KMS-11 (cell line): ENCODE results near the gene PGM2.

Experiments
- H2AFZ ChIP-seq: fragments of 200-600 bp; sonication (generic); 2 replicates; pipeline ENCODE4 v1.6.1; 2016; ENCODE audit warnings: antibody characterized with exemption, mixed run types, low read depth
- H3K27ac ChIP-seq: fragments of 200-600 bp; sonication (generic); 2 replicates; pipeline ENCODE4 v1.6.1; 2016; ENCODE audit warnings: mild to moderate bottlenecking, mixed run types
- H3K27me3 ChIP-seq: fragments of 200-600 bp; sonication (generic); 2 replicates; pipeline ENCODE4 v1.6.1; 2017; ENCODE audit warnings: mild to moderate bottlenecking, low read depth, mixed run types, moderate library complexity; ENCODE audit not compliant: insufficient read depth
- H3K36me3 ChIP-seq: fragments of 200-600 bp; sonication (generic); 2 replicates; pipeline ENCODE4 v1.6.1; 2017; ENCODE audit warnings: mild to moderate bottlenecking, mixed run types; ENCODE audit not compliant: insufficient read depth
- H3K4me1 ChIP-seq: fragments of 200-600 bp; sonication (generic); 2 replicates; pipeline ENCODE4 v1.6.1; 2016; ENCODE audit warnings: mild to moderate bottlenecking, low read depth, mixed run types; ENCODE audit not compliant: poor library complexity, severe bottlenecking
- H3K4me2 ChIP-seq: fragments of 200-600 bp; sonication (generic); 2 replicates; pipeline ENCODE4 v1.7.0; 2016; ENCODE audit warnings: mild to moderate bottlenecking, mixed run types
- H3K4me3 ChIP-seq: fragments of 200-600 bp; sonication (generic); IDR thresholded peaks from 2 replicates; pipeline ENCODE4 v1.6.1; 2017; ENCODE audit warnings: low read depth, low read length, mixed read lengths; ENCODE audit not compliant: insufficient read depth
- H3K79me2 ChIP-seq: fragments of 200-600 bp; sonication (generic); 2 replicates; pipeline ENCODE4 v1.6.1; 2016; ENCODE audit warnings: low read depth, mixed run types; ENCODE audit not compliant: insufficient read depth
- H3K9ac ChIP-seq: fragments of 200-600 bp; sonication (generic); 2 replicates; pipeline ENCODE4 v1.6.1; 2016; ENCODE audit warnings: mild to moderate bottlenecking, mixed run types
- H4K20me1 ChIP-seq: fragments of 200-600 bp; sonication (generic); 2 replicates; pipeline ENCODE4 v1.6.1; 2016; ENCODE audit warnings: mild to moderate bottlenecking, mixed run types; ENCODE audit not compliant: insufficient read depth
- TF ChIP-seq, protein P1 (sequence below): fragments of 200-600 bp; sonication (generic); conservative IDR thresholded peaks from 2 replicates; pipeline ENCODE4 v1.6.1; 2017; ENCODE audit warnings: low read depth, mild to moderate bottlenecking, antibody characterized with exemption, low read length, moderate library complexity, mixed read lengths

PGM2 gene

DNA sequence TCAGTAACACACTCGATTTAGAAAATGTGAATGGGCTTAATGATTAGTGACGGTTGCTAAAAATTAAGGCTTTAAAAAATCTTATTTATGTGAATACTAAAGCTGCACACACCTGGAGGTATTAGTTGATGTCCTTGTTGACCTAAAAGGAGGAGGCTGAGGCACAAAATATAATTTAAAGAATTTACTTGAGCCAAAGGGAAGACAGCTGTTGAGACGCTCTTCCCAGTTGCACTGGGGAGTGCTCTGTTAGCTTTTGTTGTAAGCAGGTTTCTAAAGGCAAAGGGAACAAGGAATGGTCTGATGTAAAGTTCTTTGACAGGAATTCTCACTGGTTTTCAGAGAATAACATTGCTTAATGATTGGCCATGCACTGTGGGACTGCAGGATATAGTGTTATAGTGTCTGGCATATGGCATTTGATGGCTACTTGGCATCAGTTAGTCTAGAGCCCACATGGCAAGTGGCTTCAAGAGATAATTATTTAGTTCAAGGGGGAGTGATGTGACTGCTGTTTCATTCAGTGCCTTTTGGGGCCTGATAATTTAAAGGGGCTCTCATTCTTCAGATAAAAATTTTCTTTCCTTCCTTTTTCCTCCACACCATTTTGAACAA is 30.8 kb upstream of the PGM2 start:
- TF ChIP-seq, protein P1, sequence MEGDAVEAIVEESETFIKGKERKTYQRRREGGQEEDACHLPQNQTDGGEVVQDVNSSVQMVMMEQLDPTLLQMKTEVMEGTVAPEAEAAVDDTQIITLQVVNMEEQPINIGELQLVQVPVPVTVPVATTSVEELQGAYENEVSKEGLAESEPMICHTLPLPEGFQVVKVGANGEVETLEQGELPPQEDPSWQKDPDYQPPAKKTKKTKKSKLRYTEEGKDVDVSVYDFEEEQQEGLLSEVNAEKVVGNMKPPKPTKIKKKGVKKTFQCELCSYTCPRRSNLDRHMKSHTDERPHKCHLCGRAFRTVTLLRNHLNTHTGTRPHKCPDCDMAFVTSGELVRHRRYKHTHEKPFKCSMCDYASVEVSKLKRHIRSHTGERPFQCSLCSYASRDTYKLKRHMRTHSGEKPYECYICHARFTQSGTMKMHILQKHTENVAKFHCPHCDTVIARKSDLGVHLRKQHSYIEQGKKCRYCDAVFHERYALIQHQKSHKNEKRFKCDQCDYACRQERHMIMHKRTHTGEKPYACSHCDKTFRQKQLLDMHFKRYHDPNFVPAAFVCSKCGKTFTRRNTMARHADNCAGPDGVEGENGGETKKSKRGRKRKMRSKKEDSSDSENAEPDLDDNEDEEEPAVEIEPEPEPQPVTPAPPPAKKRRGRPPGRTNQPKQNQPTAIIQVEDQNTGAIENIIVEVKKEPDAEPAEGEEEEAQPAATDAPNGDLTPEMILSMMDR, result no peak
- Histone ChIP-seq H3K79me2 (no peaks in the 10 kb centered on the region), H3K4me1 (no peaks in the 10 kb centered on the region), H3K4me3 (no peak overlapping the region), H2AFZ (no peak overlapping the region), H3K36me3 (no peaks in the 10 kb centered on the region), H3K27ac (no peak overlapping the region), H4K20me1 (no peaks in the 10 kb centered on the region), H3K4me2 (no peak overlapping the region), H3K27me3 (no peaks in the 10 kb centered on the region), H3K9ac (no peak overlapping the region)

DNA sequence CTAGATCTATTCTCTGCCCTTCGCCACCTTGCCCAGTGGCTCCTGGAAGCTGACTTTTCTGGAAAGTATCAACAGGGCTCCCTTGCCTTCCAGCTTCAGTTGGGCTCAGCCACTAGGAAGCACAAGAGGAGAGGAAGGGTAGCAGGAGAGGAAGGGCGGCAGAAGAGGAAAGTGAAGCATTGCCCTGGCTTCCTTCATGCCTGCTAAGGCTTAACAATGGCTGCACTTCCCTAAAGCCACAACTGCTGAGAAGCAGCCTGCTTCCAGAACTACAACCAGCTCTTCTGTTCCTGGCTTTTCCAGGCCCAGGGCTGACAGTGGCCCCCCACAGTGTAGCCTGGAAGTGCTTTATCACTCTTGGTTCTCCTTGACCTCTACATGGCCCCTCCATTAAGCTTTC is 29.1 kb upstream of the PGM2 start:
- TF ChIP-seq, protein P1, result no peak
- H3K4me3 ChIP-seq, result no peak overlapping the region
- no peaks in the 10 kb centered on the region for H3K36me3 ChIP-seq
- no peaks in the 10 kb centered on the region for H4K20me1 ChIP-seq
- no peak overlapping the region for H3K27ac ChIP-seq
- H3K4me2 ChIP-seq, result no peak overlapping the region
- H2AFZ ChIP-seq, result no peak overlapping the region
- H3K4me1 ChIP-seq, result no peaks in the 10 kb centered on the region
- no peak overlapping the region for H3K9ac ChIP-seq
- no peaks in the 10 kb centered on the region for H3K27me3 ChIP-seq
- H3K79me2 ChIP-seq, result no peaks in the 10 kb centered on the region

DNA sequence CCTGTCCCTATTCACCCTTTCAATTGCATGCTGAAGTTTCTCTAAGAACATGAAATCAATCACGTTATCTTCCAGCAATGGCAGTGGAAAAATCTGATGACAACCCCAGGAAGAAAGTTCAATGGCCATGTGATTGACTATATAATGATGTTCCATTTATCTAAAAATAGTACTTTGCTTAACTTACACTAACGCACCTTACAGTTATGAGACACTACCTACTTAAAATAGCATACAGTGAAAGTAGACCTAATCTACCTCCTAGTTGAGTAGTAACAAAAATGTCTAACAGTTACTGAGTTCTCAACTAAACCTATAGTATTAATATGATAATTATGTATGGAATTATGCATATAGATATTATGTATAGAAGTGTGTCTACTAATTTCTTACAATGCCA is 28.6 kb upstream of the PGM2 start:
- Histone ChIP-seq H3K4me1 (no peaks in the 10 kb centered on the region), H3K27me3 (no peaks in the 10 kb centered on the region), H4K20me1 (no peaks in the 10 kb centered on the region), H3K9ac (no peak overlapping the region), H3K27ac (no peak overlapping the region), H3K4me2 (no peak overlapping the region), H3K79me2 (no peaks in the 10 kb centered on the region), H3K36me3 (no peaks in the 10 kb centered on the region), H2AFZ (no peak overlapping the region), H3K4me3 (no peak overlapping the region)
- TF ChIP-seq, protein P1, result no peak

DNA sequence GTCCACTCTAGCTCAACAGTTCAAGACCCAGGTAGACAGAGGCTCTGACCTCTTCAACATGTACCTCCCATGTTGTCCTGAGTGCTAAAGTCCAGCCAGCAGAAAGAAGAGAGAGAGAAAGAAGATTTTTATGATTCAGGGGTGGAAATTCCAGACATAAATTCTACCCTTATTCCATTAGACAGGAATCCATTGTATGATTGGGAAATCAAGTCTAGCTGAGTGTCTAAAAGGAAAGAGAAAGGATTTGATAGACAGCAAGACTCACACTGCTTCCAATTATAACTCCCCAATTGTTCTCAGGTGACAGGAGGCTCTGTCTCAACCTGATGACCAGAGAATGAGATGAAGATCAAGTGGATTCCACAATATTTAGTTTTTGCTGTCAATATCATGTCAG is 27.9 kb upstream of the PGM2 start:
- no peak overlapping the region for H3K9ac ChIP-seq

More for the DNA sequence above, 27.9 kb upstream of the PGM2 start:
- Histone ChIP-seq H3K4me1 (no peaks in the 10 kb centered on the region), H3K4me3 (no peak overlapping the region), H2AFZ (no peak overlapping the region), H3K27ac (no peak overlapping the region), H3K79me2 (no peaks in the 10 kb centered on the region), H3K27me3 (no peaks in the 10 kb centered on the region), H3K4me2 (no peak overlapping the region), H4K20me1 (no peaks in the 10 kb centered on the region), H3K36me3 (no peaks in the 10 kb centered on the region)
- TF ChIP-seq, protein P1, result no peak
